GM18499 (cell line): ENCODE data around the gene TCF15.

Source experiments
- ATAC-seq: cut with Tn5 transposase; IDR thresholded peaks from one replicate; pipeline ENCODE4 v1.9.1; 2021; ENCODE audit warnings: moderate number of reproducible peaks; ENCODE audit not compliant: insufficient read depth, unreplicated experiment

Gene TCF15, protein sequence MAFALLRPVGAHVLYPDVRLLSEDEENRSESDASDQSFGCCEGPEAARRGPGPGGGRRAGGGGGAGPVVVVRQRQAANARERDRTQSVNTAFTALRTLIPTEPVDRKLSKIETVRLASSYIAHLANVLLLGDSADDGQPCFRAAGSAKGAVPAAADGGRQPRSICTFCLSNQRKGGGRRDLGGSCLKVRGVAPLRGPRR

DNA sequence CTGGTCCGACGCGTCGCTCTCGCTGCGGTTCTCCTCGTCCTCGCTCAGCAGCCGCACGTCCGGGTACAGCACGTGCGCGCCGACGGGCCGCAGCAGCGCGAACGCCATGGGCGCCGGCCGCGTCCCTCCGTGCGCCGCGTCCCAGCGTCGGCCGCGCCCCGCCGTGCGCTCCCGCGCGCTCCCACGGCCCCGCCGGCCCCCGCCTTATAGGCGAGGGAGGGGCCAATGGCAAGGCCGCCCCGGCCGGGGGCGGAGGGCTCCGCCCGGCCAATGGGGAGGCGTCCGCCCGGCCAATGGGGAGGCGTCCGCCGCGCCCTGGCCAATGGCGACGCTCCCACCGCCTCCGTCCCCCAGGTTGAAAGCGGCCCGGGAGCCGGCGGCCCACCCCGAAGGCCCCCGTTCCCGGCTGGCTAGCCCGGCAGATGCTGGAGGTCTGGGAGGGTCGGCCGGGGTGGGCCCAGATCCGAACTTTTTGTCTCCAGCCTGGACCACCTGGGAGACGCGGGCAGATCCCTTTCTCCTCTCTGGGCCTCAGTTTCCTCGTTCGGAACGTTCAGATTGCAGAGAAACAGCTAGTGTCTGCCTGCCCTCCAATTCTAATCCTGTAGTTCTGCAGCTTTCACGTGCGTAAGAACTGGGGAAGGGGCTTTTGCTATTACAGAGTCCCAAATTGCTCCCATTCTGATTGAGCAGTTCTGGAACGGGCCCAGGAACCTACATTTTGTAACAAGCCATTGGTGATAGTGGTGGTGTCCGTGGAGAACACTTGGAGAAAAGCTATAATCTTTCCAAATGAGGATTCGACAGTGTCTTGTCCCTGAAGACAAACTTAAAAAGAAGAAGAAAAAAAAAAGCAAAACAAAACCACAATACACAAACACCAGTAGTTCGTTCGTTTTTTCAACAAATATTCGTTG lies at the start of gene TCF15:
TSS of gene TCF15 (minus strand) at position 180 of the 917 bp plus-strand sequence. CDS start at position 108, 72 bp downstream.
- no peak for ATAC-seq

DNA sequence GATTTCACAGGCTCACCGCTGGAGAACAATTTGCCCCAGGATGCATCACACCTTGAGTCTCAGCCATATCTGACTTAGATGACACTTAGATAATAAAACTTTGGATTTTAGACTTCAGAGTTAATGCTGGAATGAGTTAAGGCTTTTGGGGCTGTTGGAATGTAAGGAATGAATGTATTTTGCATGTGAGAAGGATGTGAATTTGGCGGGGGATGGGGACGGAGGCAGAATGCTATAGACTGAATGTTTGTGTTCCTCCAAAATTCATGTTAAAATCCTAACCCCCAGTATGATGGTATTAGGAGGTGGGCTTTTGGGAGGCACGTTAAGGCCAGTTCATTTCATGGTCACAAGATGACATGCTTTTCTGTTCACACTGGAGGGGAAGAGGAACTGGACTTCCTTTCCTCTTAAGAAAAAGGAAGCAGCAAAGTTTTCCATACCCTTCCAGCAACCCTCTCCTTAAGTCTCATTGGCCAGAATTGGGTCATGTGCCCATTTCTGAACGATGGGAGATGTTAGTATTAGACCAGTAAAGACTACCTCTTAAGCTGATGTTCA lies 48.7 kb upstream of the TCF15 start:
- ATAC-seq, result no peak

DNA sequence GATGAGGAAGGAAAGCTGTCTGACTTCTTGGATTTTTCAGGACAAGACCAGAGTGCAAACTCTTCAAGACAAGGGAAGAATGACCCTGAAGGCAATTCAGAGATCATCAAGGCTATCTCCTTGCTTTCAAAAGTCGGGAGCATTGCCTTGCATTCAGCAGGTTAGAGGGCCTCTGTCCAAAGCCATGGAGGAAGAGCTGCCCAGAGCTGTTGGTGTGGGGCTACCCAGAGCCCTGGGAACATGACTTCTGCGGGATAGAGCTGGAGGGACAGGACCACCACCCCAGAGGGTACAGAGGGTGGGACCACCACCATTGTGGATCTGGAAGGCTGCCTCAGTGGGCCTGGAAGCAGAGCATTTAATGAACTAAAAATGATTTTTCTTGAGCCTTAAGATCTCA lies 48.1 kb upstream of the TCF15 start:
- ATAC-seq, result no peak

DNA sequence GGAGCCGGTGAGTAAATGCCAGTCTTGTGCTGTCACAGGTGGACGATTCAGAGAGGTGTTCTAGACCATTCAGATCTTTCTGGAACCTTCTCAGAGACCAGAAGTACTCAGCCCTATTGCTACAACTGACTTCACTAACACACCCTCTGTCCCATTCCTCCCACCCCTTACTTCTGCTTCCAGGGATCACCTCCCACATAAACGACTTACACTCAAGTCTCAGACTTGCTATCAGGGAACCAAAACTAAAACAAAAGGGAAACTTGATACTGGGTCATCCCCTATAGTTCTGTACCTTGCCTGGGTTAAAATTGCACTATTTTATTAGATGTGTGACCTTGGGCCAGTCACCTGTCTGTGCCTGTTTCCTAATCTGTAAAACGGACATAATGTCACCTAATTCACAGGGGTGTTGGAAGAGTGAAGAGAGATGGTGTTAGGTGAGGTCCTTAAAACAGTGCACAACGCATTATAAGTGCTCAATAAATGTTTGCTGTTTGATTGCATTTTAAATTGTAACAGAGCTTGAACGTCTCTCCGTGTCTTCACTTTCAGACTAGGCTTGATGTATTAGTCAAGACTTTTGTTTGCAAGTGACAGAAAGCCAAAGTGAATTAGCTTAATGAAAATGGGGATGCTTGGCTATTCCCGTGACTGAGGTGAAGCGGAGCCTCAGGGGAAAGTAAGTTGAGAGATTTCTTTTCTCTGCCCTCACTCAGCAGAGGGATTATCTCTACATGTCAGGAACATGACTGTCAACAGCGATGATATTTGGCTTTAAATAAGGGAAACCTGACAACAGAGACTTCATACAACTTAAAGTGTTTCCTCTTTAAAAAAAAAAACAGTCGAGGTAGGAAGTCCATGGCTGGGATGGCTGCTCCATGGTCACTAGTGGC lies 45.9 kb upstream of the TCF15 start:
- no peak for ATAC-seq

DNA sequence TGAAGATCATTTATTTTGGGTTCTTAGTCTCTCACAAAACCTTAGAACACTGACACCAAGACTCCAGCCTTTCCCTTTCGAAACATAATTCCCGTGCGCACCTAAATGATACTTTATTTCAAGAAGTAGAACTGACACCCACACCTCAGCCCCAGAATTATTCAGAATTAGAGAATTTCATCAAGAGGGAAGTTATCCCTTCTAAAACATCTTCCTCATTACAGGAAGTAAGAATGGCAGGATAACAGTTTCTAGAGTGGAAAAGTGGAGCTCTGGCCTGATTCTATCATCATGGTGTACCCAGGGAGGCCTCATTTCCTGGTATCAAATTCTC lies 44.3 kb upstream of the TCF15 start:
- ATAC-seq, result no peak

DNA sequence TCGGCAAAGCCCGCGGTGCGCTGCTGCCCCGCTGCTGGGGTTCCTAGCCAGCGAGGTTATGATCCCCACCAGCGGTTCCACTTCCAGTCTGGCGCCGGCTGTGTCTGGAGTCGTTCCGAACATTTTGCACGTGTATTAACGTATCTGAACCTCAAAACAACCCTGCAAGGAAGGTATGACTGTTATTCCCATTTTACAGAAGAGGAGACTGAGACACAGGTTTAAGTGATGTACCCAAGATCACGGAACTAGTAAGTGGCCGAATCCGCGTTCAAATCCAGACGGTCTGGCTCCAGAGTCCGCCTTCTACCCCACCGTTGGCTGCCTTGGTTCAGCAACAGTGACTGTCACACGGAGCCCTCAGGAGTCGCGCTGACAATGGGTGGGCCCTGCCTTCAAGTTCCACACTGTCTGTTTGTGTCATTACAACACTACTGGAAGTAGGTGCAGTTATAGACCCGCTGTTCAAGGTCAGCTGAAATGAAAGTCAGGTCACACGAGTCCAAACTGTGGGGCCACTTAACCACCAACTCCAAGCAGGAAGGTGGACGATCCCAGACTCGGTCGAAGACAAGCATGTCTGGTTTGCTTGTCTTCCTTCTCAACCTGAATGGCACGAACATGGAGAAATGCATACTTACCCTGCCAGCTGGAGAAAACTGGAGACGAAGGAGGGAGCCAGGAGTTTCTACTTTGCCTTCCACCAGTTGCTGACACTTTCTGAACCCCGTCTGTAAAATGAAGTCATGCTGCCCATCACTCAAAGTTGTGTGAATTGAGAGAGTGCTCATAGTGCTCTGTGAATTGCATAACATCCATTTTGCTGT lies 43.7 kb upstream of the TCF15 start:
- ATAC-seq, result no peak

DNA sequence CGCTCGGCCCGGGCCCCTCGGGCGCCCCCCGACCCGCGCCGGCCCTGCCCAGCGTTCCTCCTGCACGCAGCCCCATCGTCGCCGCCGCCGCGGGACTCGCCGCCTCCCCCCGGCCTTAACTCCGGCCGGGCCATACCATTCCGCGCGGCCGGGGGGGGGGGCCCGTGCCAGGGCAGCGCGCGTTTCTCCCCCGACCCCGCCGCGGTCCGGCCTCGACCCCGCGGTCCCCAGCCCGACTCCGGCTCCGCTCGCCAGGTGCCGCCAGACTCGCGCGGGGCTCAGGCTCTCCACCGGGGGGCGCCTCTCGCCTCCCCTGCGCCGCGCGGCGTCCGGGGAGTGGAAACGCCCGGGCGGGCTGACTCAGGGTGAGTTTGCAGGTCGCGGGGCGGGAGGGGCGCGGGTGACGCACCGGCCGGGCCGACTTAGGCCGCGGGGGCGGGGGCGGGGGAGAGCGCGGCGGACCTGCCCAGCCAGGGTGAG lies 43.0 kb upstream of the TCF15 start, which contains the start of gene SRXN1:
TSS of gene SRXN1 (minus strand) at position 91 of the 480 bp plus-strand sequence. CDS start at position 76, 15 bp downstream.
- peak; percentile 51 for ATAC-seq

DNA sequence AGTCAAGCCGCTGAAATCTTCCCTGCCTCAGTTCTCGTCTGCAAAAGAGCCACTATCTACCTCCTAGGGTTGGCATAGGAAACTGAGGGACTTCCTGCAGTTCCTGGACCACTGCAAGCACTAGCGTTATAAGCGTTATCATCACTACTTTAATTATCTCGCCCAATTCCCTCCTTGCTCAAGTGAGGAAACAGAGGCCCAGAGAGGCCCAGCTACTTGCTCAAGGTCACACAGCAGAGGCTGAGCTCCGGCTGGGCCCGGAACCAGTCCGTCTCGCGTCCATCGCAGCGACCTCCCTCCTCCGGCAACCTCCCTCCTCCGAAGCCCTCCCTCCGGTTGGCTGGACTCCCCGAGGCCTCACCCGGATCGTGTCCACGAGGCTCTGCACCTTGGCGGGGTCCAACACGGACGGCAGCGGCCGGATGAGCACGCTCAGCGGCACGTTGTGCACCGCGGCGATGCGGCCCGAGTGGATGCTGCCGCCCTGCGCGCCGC lies 42.6 kb upstream of the TCF15 start:
- no peak for ATAC-seq

DNA sequence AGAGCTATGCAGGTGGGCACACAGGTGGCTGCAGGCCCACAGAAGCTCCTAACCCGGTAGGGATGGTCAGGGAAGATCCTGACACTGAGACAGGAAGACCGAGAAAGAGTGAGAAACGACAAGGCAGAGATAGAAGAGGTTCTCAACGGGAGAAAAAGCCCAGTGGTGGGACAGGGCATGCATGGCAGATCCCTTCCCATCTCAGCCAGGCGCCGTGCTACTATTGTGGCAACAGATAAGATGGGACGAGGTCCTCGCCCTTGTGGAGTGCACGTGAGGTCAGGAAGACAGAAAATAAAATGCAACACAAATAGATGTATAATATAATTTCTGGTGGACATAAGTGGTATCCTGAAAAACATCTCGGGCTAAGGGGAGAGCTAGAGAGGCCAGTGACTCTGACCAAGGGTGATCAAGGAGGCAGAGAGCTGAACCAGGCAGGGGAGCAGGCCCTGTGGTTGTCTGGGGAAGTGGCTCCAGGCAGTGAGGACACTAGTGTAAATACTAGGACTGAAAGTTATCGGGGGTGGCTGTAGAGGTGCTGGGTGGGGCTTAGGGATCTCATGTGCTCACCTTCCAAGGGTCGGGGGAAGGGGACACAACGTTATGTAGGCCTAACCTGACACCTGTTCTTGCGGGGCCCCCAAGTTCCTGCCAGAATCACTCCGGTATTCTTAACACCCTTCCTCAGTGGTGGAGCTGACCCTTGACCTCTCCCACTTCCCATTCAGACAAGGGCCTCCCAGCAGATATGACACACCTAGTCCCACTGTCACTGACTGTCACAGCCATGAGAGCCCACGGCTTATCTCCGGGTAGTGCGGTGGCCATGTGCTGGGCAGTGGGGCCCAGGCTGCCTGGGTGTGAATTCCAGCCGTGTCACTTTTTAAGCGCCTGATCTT lies 41.9 kb upstream of the TCF15 start:
- no peak for ATAC-seq

DNA sequence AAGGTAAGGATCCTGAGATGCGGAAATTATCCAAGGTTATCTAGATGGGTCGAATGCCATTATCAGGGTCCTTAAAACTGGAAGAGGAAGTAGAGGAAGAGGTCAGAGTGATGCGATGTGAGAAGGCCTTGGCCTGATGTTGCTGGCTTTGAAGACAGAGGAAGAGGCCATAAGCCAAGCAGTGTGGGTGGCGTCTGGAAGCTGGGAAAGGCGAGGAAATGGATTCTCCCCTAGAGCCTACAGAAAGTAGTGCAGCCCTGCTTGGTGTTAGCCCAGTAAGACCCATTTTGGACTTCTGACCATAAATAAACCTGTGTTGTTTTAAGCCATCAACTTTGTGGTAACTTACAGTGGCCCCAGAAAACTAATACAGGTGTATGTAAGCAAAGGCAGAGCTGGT lies 40.8 kb upstream of the TCF15 start:
- no peak for ATAC-seq

DNA sequence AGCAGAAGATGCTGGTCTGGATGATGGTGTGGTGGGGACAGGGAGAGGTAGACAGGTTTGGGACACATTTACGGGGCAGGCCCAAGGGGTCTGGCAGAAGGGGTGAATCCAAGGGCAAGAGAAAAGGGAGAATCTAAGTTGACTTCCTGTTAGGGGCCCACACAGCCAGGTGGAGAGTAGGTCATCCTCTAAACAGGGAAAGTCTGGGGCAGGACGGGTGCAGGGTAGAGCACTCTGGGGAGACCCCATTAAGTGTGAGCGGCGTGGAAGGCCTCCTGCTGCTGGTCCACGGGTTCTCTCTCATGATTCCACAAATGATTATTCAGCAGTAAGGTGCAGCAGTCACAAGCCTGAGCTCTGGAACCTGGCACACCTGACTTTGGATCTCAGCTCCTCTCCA lies 40.2 kb upstream of the TCF15 start:
- no peak for ATAC-seq

DNA sequence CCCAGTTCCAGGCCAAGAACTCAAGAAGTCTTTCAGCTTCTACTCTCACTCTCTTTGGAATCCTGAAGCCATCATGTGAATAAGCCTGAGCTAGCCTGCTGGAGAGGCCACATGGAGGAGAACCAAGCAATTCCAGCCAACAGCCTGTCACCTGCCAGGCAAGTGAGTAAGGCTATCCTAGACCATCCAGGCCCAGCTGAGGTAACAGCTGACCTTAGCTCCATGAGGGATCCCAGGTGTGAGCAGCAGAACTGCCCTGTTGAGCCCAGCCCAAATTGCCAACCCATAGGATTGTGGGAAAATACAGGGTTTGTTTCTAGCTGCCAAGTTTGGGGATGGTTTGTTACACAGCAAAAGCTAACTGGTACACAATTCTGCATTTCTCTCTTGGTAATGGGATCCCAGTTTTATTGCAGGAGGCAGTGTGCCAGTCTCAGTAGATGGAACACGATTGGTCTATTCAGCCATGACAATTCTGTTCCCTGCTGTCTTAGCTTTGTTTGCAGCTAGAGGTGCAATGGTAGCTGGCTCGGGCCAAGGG lies 37.4 kb upstream of the TCF15 start:
- no peak for ATAC-seq

DNA sequence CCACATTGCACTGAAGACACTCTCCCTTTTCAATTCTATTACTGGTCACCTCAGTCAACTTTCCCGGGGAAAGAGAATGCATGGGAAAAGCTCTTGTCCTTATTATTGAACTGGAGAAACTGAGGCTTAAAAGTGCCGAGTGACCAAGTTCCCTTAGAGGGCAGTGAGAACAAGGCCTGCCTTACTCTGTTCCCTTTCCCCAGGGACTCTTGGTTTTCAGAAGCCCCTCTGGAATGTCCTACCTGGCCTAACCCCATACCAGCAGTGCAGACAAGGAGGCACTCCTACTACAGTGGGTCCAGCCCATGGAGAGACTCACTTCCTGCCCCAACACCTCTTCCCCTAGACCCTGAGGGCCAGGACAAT lies 36.7 kb upstream of the TCF15 start:
- ATAC-seq, result no peak

DNA sequence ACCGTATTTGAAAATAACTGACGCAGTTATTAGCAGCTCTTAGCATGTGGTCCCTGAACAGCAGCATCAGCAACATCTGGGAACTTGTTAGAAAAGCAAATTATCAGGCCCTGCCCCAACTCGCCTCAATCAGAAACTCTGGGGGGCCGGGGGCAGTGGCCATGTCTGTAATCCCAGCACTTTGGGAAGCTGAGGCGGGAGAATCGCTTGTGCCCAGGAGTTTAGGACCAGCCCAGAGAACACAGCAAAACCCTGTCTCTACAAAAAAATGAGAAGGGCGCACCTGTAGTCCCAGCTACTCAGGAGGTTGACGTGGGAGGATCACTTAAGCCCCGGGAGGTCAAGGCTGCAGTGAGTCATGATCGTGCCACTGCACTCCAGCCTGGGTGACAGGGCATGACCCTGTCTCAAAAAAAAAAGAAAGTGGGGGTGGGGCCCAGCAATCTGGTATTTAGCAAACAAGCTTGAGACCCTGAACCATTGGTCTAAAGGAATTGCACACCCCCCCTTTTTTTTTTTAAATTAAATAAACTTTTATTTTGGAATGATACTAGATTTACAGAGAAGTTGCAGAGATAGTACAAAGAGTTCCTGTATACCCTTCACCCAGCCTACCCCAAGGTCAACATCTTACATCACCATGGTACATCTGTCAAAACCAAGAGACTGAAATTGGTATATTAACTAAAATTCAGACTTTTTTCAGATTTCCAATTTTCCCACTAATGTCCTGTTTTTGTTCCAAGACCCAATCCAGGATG lies 36.2 kb upstream of the TCF15 start:
- no peak for ATAC-seq

DNA sequence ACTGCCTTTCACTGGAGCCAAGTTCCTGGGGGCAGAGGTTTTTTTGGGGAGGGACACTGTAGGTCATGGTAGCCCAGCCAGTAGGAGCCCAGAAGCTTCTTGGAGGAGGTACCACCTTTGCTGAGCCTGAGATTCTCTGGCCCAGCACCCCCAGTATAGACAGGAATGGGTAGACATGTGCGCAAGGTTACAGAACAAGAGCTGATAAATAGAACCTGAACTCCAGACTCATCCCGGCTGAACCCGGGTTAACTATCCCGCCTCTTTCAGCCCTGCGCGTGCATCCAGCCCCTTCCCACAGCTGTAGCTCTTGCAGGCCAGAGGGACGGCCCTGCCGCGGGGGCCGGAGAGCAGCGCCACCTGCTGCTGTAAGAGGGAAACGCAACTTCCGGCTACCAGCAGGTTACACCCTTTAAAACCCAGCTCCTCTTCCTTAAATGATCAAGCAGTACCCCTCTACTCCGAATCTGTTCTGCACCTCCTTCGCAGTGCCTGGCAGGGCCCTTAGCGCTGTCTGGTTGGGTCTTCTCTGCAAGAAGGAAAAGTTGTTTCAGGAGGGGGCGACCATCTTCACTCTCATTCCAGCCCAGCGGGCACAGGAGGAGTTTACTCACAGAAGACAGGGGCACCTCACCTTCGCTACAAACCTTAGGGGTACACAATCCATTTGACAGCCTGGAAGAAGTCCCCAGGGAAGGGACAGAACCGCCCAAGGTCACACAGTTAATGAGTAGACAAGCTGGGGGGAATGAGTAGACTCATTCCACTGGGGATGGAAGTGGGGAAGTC lies 35.4 kb upstream of the TCF15 start:
- ATAC-seq, result no peak

DNA sequence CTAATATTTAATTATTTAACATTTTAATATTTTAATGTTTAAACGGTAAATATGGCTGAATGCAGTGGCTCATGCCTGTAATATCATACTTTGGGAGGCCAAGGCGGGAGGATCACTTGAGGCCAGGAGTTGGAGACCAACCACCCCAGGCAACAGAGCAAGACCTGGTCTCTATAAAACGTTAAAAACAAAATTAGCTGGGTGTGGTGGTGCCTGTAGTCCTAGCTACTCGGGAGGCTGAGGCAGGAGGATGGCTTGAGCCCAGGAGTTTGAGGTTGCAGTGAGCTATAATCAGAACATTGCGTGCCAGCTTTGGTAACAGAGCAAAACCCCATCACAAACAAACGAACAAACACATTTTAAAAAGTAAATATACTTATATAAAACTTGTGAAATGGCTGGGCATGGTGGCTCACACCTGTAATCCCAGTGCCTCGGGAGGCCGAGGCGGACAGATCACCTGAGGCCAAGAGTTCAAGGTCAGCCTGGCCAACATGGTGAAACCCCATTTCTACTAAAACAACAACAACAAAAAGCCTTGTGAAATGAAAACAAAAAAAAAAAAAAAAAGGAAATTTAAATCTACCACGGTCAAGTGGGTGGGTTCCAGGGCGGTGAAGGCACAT lies 34.7 kb upstream of the TCF15 start:
- ATAC-seq, result no peak
